Activated T-helper 9 cell treated with anti-CD3 and anti-CD28 coated beads, Interleukin-2, amount 50 U/mL, for 16 hours (primary cell): ENCODE results near the gene SDF4.
"Not testable (repeated sequence)": the region's sequence is repeated elsewhere in the genome, so short reads cannot be mapped to it uniquely, and the experiment has no call there.

Experiments
- DNase-seq: peaks from one replicate; pipeline ENCODE4 v3.0.0-alpha.2; 2020; ENCODE audit warnings: low read depth

Gene SDF4

DNA sequence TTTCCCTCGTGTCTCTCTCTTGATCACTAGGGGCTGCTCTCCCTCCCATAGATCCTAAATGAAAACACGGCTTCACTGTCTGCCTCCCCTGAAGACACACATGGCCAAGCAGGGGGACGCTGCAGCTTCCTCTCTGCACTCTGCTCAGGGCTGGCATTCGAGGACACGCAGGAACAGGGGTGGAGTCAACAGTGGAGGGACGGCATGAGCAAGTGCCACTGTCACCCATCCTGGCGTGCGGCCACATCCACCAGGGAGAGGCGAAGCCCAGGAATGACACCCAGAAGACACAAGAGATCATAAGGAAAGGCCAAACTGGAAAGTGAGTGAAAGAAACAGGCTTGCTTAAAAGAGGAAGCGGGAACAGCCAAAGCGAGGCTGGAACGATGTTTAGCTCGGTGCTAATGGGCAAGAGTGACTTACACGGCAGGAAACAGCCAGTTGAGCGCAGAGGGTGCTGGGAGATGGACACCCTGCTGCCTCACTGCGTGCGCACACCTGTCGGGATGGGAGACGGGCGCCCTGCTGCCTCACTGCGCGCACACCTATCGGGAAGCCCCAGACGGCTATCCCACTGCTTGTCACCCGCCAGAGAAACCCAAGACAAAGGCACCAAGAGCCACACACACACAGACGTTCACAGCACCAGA lies 28.3 kb upstream of the SDF4 start:
- DNase-seq = no peak

DNA sequence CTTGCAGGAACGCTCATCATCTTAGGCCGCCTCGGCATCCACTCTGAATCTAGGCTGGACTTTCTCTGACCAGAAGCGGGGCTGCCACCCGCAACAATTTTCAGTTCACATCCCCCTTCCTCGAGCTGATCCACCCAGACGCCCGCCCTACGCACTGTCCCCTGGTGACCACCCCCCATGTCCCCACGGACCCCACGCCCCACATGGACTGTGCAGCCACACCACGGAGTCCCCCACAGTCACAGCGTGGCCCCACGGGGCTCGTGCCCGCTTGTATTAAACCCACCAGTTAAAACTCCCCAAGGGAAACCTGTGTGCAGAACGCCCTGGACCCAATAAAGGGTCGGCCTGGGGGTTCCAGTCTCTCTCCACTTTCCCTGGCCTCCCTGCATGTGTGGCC lies 27.7 kb upstream of the SDF4 start:
- no peak for DNase-seq

GRCh38 chr1:1259119-1259488 lies 27.3 kb upstream of the SDF4 start:
- DNase-seq = no peak

- no peak for DNase-seq
Measured at GRCh38 chr1:1256956-1257871, 25.4 kb upstream of the SDF4 start.

DNA sequence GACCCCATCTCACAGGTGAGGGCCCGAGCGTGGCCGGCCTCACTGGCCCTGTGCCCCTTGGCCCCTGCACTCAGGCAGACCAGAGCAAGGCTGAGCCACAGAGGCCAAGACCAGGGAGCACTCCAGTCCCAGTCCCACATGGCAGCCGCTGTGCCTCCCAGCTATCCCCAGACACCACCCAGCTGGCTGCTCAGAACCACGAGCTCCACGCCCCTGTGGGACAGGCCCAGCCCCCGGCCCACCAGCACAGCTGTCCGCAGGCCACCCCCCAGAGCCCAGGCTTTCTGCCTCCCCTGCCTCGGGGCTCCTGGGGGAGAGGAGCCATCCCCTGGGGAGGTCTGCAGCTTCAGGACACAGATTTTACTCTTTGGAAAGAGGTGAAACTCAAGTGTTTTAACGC lies 23.8 kb upstream of the SDF4 start:
- no peak for DNase-seq

- DNase-seq = no peak
Measured at GRCh38 chr1:1255078-1255477, 23.3 kb upstream of the SDF4 start.

GRCh38 chr1:1254667-1254998 lies 22.8 kb upstream of the SDF4 start:
- no peak for DNase-seq

DNA sequence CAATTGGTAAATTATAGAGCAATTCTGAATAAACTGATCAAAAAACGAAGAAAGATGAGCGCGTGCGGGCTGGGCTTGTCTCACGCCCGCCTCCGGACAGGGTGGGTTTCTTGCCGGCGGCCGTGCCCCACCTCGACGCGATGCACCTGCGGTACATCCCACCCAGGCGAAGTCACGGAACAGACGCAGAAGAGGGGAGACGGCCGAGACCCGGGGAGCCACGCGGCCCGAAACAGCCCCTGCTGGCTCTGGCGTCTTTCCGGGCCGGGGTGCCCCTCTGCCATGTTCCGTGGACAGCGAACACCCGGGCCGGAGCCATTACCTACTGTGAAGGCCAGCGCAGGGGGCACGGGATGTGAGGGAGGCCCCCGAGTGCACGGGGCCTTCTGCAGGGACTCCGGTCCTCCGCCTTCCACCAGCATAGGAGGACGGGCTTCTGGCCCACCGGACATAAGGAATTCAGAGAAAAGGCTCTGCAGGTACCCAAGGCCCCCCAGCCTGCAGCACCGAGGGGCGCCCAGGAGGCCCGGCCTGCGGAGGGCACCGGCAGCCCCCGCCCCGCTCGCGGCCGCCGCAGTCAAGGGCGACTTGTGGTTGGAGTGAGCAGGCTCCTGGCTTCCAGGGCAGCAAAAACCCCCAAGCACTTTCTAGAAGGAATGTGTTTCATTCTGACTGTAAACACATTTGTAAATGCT lies 22.3 kb upstream of the SDF4 start:
- DNase-seq = no peak

GRCh38 chr1:1253314-1253713 lies 21.5 kb upstream of the SDF4 start:
- no peak for DNase-seq

DNA sequence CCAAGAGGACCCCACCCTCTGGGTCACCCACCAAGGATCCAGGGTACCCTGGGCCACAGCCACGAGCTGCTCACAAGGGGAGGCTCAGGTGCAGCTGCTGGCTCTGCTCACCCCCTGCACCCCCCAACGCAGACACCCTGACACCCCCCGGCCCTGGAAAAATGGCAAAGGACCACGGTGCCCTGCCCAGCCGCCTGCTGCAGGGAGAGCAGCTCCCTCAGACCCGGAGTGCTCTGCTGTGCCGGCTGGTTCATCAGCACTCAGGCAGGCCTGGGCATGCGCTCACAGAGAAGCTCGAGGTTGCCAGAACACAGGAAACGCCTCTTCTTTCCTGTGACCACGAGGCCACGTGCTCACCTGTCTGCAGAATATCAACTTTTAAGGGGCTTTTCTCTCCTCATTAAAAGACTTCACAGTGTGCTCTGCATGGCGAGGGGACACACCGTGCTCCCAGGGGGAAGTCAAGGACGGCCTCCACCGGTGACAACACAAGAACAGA lies 19.0 kb upstream of the SDF4 start:
- peak; percentile 63 for DNase-seq

GRCh38 chr1:1248009-1248913 lies 16.5 kb upstream of the SDF4 start:
- not testable (repeated sequence) for DNase-seq

DNA sequence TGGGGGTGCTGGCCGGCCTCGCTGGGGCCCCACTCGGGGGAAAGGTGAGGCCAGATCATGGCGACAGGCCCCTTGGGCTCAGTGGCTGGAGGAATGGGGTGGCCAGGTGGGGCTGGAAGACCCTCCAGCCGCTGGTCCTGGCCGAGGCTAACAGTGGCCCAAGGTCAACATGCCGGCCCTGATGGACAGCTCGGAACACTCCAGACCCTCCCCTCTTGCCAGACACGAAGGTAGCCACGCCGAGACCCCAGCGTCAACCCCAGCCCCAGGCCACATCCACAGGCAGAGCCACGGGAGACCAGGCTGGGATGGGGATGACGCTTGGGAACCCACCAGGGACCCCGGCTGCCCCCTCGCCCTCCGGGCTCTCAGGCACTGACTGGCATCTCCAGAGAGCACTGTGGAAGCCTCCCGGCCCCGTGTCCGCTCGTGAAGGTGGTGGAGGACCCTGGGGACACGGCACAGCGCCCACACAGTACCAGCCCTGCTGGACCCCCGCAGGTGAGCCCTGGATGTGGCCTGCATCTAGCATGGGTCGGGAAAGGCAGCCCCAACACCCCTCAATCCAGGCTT lies 15.6 kb upstream of the SDF4 start:
- DNase-seq = no peak

DNA sequence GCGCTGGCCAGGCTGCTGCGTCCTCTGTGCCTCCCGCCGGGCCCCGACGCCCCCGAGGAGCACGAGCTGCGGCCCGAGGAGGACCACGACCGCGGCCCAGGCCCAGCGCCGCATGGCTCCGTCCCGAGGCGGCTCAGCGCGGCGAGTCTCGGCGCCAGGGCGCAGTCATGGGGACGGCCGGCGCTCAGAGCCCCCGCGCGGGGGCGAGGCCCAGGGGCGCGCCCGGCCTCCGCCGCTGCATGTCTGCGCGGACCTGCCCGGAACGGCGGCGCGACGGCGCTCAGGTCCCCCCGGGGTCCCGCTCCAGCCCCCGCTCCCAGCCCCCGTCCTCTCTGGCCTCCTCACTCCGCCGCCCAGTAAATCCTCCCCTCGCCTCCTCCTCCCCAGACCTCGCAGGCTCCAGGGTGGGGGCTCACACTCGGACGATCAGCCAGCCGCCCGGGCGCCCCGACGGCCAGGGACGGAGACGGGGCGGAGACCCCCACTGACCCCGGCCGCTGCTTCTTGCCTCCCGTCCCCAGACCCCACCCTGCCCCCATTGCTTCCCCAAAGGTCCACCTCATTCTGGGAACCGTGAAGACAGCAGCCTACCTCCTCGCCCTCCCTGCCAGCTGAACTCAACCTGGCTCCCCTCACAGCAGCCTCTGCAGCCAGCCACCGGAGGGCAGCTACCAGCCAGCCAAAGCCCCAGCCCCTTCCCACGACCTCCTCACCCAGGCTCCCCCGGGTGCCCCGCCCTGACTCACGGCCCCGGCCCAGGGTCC lies 15.0 kb upstream of the SDF4 start, which contains the start of gene C1QTNF12:
TSS of gene C1QTNF12 (minus strand) at position 146 of the 764 bp plus-strand sequence. CDS start at position 114, 32 bp downstream.
- DNase-seq = no peak

GRCh38 chr1:1245817-1246576 lies 14.2 kb upstream of the SDF4 start:
- DNase-seq = no peak

- DNase-seq = no peak
Measured at GRCh38 chr1:1245178-1245816, 13.5 kb upstream of the SDF4 start.

DNA sequence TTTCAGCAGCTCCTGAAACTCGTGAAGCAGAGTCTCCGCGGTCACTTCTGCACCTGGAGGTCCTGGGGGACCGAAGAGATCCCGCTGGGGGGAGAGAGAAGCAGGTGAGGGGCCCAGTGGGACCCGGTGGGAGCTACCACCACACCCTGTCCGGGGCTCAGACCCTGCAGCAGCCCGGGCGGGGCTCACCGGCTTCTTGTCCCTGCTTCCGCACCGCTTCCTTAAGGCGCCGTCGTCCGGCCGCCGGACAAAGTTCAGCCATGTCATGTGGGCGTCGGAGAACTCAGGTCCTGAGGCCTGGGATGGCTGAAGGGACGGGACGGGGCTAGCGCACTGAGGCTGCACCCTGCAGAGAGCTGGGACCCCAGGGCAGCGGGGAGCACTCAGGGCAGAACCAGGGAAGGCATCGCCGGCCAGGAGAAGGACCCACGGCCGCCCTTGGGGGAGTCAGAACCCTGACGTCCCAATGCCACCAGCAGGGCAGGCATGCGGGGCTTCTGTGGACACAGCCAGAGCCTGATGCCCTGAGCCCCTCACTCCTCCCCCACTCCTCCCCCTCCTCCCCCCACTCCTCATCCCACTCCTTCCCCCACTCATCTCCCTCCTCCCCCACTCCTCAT lies 12.5 kb upstream of the SDF4 start:
- no peak for DNase-seq

DNA sequence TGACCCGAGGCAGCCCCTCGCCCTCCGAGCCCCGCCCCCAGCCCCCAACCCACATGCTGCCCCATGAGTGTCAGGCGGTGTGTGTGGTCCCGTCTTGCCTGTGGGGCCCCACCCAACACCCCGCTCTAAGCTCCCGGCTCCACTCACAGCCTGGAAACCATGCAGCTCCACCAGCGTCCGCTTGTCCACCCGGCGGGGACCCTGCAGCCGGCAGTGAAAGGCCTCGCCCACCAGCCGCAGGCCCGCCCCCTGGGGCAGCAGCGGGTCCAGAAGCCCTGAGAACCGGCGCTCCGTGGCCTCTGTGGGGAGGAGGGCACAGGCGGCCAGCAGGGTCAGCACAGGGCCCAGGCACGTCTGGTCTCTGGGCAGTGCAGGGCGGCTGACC lies 12.0 kb upstream of the SDF4 start:
- DNase-seq = no peak

DNA sequence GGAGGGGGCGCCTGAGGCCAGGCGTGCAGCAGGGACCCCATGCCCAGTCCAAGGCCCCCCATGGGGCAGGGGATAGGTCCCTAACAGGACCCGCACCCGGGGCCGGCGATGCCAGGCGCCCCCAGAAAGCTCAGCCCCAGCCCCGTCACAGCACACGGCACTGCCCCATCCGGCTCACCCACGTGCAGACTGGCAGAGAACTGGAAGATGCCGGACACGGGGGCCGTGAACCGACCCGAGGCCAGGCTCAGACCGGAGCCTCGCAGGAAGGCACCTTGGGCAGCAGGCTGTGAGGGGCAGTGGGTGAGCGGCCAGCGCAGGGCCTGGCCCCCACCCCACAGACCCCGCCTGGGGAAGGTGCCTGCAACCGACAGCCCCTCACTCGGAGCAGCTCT lies 11.5 kb upstream of the SDF4 start:
- no peak for DNase-seq
